ENCODE results near the gene AGPS. TPM values are rescaled to one million over a fixed set of nuclear protein-coding genes. Genes with fewer than 3 reads are reported as not detected.

AGPS gene
- polyA plus RNA-seq, 2 of the 4 experiments (the other 2 are of a cell fraction), result 49.8 to 62.1 TPM

DNA sequence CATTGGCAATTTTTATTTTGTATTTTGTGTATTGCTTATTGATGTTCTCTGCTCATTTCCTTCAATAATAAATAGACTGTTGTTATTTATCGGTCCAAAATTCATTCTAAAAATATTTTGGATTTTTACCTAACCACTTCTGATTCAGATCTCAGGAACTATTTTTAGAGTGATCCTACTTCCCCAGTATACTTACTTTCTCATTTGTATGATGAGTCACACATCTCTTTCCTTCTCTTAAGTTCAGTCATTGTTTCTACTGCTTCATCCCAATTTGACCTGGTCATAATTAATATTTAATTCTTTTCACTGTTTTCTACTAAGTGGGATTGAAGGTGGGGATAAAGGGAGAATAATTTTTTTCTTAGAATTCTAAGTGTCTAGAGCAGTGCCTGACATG, 75.1 kb downstream of the AGPS start (continued):
- TF ChIP-seq, protein P1, sequence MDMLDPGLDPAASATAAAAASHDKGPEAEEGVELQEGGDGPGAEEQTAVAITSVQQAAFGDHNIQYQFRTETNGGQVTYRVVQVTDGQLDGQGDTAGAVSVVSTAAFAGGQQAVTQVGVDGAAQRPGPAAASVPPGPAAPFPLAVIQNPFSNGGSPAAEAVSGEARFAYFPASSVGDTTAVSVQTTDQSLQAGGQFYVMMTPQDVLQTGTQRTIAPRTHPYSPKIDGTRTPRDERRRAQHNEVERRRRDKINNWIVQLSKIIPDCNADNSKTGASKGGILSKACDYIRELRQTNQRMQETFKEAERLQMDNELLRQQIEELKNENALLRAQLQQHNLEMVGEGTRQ (IDR thresholded peaks at IDR 0.05), result no peak

DNA sequence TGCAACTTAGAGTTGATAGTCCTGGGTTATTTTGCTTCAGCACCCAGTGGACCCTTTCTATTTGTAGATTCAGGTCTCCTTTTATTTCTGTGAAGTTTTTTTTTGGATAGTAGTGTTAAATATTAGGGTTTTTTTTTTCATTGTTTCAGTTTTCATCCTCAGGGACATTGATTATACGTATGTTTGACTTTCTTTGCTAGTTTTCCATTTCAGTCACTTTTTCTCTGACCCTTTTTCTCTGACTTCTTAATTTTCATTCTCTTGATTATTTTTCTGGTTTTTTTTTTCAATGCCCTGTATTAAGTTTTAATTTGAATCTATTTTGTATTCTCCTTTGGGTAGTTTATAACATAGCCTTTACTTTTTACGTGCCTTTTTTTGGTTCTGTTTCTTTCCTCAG, 79.4 kb downstream of the AGPS start:
- ChIA-PET CTCF (no interaction called here), POLR2A (no interaction called here)
- no peak overlapping the region for H3K4me3 ChIP-seq
- no peak for TF ChIP-seq HOXB5 (CRISPR knock-in tag; IDR thresholded peaks at IDR 0.05)
- TF ChIP-seq HDAC2 (IDR thresholded peaks at IDR 0.05), result peak; percentile 39; the same call in 1 of the 2 replicates
- H3K4me1 ChIP-seq, result peaks cover 13% of the 10 kb centered on the region
- H3K27ac ChIP-seq, result no peak overlapping the region
- H3K4me2 ChIP-seq, result no peak overlapping the region
- WGBS (ENCODE audit: missing lambda C conversion rate), result 95% methylated on average over 2 of the region's 2 CpGs
- H3K9me3 ChIP-seq, result peaks cover 11% of the 10 kb centered on the region; the same call in 1 of the 3 replicates
- no peak for ATAC-seq
- DNase-seq (ENCODE audit: low read depth in 1 of 2, low spot score in 1 of 2), result no peak
- FAIRE-seq, result no peak

DNA sequence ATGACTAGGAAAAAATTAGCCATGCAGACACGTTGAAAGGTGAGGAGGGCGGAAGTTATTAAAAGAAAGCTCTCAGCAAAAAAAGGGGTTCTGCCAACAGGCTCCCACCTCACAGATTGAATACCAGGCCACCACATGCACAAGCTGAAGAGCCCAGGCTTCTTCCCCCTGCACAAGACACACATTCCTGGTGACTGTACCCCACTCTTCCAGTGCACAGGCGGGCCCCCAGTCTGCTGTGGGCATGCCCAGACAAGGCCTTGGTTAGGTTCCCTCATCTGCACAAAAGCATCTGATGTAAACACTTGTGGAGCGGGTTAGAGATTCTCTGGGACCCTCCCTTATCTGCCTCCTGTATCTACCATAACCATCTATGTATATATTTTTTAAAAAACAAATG, 81.7 kb downstream of the AGPS start:
- 91% methylated on average over 4 of the region's 4 CpGs for WGBS (ENCODE audit: missing lambda C conversion rate)
- peak overlapping the region in 1 of 2 experiments; percentile 50; a peak in 3 of 6 replicates for H3K27ac ChIP-seq
- H3K4me1 ChIP-seq, result peaks cover 9% of the 10 kb centered on the region
- ATAC-seq (no peak), FAIRE-seq (no peak), DNase-seq (ENCODE audit: low read depth in 1 of 2, low spot score in 1 of 2) (no peak)
- TF ChIP-seq TFCP2L1 (CRISPR knock-in tag; IDR thresholded peaks at IDR 0.05) (no peak), CBX8 (IDR thresholded peaks at IDR 0.05) (no peak), RFX5 (IDR thresholded peaks at IDR 0.05) (no peak), KDM5A (IDR thresholded peaks at IDR 0.05) (no peak), FOXS1 (CRISPR knock-in tag; IDR thresholded peaks at IDR 0.05) (no peak), NPAS2 (CRISPR knock-in tag; IDR thresholded peaks at IDR 0.05; ENCODE audit: borderline replicate concordance) (no peak), ESRRA (IDR thresholded peaks at IDR 0.05; ENCODE audit: borderline replicate concordance, low read length) (no peak)
- TF ChIP-seq, protein P2, sequence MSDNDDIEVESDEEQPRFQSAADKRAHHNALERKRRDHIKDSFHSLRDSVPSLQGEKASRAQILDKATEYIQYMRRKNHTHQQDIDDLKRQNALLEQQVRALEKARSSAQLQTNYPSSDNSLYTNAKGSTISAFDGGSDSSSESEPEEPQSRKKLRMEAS (IDR thresholded peaks at IDR 0.05), result no peak
- TF ChIP-seq, protein P3, sequence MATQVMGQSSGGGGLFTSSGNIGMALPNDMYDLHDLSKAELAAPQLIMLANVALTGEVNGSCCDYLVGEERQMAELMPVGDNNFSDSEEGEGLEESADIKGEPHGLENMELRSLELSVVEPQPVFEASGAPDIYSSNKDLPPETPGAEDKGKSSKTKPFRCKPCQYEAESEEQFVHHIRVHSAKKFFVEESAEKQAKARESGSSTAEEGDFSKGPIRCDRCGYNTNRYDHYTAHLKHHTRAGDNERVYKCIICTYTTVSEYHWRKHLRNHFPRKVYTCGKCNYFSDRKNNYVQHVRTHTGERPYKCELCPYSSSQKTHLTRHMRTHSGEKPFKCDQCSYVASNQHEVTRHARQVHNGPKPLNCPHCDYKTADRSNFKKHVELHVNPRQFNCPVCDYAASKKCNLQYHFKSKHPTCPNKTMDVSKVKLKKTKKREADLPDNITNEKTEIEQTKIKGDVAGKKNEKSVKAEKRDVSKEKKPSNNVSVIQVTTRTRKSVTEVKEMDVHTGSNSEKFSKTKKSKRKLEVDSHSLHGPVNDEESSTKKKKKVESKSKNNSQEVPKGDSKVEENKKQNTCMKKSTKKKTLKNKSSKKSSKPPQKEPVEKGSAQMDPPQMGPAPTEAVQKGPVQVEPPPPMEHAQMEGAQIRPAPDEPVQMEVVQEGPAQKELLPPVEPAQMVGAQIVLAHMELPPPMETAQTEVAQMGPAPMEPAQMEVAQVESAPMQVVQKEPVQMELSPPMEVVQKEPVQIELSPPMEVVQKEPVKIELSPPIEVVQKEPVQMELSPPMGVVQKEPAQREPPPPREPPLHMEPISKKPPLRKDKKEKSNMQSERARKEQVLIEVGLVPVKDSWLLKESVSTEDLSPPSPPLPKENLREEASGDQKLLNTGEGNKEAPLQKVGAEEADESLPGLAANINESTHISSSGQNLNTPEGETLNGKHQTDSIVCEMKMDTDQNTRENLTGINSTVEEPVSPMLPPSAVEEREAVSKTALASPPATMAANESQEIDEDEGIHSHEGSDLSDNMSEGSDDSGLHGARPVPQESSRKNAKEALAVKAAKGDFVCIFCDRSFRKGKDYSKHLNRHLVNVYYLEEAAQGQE (IDR thresholded peaks at IDR 0.05), result no peak
- TF ChIP-seq, protein P4, sequence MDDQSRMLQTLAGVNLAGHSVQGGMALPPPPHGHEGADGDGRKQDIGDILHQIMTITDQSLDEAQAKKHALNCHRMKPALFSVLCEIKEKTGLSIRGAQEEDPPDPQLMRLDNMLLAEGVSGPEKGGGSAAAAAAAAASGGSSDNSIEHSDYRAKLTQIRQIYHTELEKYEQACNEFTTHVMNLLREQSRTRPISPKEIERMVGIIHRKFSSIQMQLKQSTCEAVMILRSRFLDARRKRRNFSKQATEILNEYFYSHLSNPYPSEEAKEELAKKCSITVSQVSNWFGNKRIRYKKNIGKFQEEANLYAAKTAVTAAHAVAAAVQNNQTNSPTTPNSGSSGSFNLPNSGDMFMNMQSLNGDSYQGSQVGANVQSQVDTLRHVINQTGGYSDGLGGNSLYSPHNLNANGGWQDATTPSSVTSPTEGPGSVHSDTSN (IDR thresholded peaks at IDR 0.05), result no peak
- TF ChIP-seq, protein P1 (IDR thresholded peaks at IDR 0.05), result no peak
- peaks cover 18% of the 10 kb centered on the region; the same call in 2 of the 3 replicates for H3K9me3 ChIP-seq
- CTCF ChIA-PET, result no interaction called here
- POLR2A ChIA-PET, result no interaction called here
- H3K4me2 ChIP-seq, result no peak overlapping the region
- H3K4me3 ChIP-seq, result no peak overlapping the region

DNA sequence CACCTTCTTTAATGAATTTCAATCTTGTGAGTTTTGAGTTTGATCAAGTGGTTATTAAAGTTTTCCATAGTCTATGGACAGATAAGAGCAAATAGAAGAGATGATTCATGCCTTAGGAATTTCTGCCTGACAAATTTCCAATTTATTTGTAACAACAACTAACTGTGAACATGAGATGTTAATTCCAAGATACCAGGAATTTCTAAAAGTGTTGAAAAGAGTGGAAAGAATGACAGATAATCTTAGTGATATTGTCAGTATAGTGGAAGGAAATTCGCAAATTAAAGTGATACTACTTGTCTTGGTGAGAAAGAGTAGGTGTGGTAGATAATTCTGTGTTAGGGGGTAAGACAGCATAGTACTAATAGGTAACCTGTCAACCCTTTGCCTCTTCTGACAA, 82.4 kb downstream of the AGPS start:
- Histone ChIP-seq H3K4me3 (no peak overlapping the region), H3K27ac (no peak overlapping the region), H3K4me2 (no peak overlapping the region), H3K9me3 (peaks cover 18% of the 10 kb centered on the region; the same call in 2 of the 3 replicates), H3K4me1 (peaks cover 9% of the 10 kb centered on the region)
- FAIRE-seq, result no peak
- ATAC-seq, result no peak
- POLR2A ChIA-PET, result no interaction called here
- TF ChIP-seq HOXA7 (CRISPR knock-in tag; IDR thresholded peaks at IDR 0.05) (no peak), RARB (CRISPR knock-in tag; IDR thresholded peaks at IDR 0.05) (no peak), POLR2AphosphoS2 (conservative IDR thresholded peaks at IDR 0.05; ENCODE audit: low read length) (no peak), FOSL2 (IDR thresholded peaks at IDR 0.05) (no peak), FOSL2 (CRISPR knock-in tag; IDR thresholded peaks at IDR 0.05) (peak; percentile 50)
- WGBS (ENCODE audit: missing lambda C conversion rate), result 91% methylated on average over 1 of the region's 1 CpG
- no peak for DNase-seq (ENCODE audit: low read depth in 1 of 2, low spot score in 1 of 2)
- CTCF ChIA-PET, result no interaction called here
